ENCODE data around the gene CSRP2.

GRCh38 chr12:76855271-76855670, 23.5 kb downstream of the CSRP2 start:
- TF ChIP-seq POLR2A (IDR thresholded peaks at IDR 0.05; ENCODE audit: low read depth, low read length) (no peak), POLR2AphosphoS5 (IDR thresholded peaks at IDR 0.05; ENCODE audit: low read depth, low read length) (no peak), TAF1 (IDR thresholded peaks at IDR 0.05; ENCODE audit: borderline replicate concordance, low read depth, low read length) (no peak)

All from GM12892 (cell line).